ENCODE data around the gene SYT1. TPM values are rescaled to one million over a fixed set of nuclear protein-coding genes. Genes with fewer than 3 reads are reported as not detected.

SYT1 gene
- total and polyA plus RNA-seq, 10 donors, result 0.56 to 7.3 (median 2.6) TPM

DNA sequence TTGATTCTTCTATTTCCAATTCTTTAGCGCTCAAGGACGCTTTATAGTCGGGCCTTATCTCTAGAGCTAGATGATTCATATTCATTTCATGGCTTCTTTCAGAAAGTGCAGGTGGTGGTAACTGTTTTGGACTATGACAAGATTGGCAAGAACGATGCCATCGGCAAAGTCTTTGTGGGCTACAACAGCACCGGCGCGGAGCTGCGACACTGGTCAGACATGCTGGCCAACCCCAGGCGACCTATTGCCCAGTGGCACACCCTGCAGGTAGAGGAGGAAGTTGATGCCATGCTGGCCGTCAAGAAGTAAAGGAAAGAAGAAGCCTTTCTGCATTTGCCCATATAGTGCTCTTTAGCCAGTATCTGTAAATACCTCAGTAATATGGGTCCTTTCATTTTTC, 584.2 kb downstream of the SYT1 start:
- DNase-seq, result peak; percentile 53
- Histone ChIP-seq H3K27ac (no peak overlapping the region), H3K36me3 (no peaks in the 10 kb centered on the region), H3K4me3 (no peak overlapping the region), H3K4me1 (no peaks in the 10 kb centered on the region), H3K27me3 (replicated peaks in 1 of 7) (no peaks in the 10 kb centered on the region), H3K9me3 (no peaks in the 10 kb centered on the region)
- intact Hi-C loops (cut with DNase I; ENCODE audit: low total_unique reads), result no loop called here
- TF ChIP-seq POLR2A (IDR thresholded peaks at IDR 0.05), result no peak
- TF ChIP-seq, protein P1, sequence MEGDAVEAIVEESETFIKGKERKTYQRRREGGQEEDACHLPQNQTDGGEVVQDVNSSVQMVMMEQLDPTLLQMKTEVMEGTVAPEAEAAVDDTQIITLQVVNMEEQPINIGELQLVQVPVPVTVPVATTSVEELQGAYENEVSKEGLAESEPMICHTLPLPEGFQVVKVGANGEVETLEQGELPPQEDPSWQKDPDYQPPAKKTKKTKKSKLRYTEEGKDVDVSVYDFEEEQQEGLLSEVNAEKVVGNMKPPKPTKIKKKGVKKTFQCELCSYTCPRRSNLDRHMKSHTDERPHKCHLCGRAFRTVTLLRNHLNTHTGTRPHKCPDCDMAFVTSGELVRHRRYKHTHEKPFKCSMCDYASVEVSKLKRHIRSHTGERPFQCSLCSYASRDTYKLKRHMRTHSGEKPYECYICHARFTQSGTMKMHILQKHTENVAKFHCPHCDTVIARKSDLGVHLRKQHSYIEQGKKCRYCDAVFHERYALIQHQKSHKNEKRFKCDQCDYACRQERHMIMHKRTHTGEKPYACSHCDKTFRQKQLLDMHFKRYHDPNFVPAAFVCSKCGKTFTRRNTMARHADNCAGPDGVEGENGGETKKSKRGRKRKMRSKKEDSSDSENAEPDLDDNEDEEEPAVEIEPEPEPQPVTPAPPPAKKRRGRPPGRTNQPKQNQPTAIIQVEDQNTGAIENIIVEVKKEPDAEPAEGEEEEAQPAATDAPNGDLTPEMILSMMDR (IDR thresholded peaks at IDR 0.05 in 8 of 11, conservative IDR thresholded peaks at IDR 0.05 in 3 of 11), result no peak
- no peak for TF ChIP-seq POLR2AphosphoS5 (IDR thresholded peaks at IDR 0.05)
- whole genome bisulfite sequencing, 5 donors, result 92 to 96% (median 94%) methylated on average over 11 of the region's 11 CpGs

DNA sequence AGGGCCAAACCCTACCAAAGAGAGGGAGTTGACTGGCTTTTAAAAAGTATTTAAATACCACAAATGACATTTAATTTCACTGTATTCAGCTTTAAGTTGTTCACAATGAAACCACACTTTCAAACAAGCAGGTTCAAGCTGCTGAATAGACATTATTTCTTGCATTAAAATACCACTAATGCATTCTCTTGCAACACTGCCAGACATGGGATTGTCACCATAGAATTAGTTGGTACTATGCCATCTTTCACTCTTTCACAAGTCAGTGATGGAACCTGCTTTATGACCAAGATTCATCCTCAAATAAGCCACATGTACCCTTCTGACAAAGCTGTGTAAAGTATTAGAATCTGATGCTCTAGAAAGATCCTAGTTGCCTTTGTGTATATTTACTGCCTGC, 586.8 kb downstream of the SYT1 start:
- TF ChIP-seq, protein P1 (IDR thresholded peaks at IDR 0.05 in 8 of 11, conservative IDR thresholded peaks at IDR 0.05 in 3 of 11), result no peak
- TF ChIP-seq POLR2AphosphoS5 (IDR thresholded peaks at IDR 0.05) (no peak), POLR2A (IDR thresholded peaks at IDR 0.05) (no peak)
- DNase-seq, result no peak

DNA sequence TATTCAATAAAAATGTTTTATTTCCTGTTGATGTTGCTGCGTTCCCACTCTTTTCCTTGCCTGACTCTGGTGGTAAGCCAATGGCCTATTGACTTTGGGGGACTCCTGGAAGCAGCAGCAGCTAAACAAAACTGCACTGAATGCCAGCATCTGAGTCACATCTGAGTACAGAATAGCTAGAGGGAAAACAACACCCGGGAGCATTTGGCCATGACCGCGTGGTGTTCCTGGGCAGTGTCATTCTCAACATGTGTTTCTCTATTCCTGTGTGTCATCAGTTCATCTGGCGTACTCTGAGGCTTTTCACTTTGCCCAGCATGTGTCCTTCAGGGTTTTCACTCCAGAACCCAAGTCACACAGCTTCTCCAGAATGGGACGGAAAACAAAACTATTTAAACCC, 587.4 kb downstream of the SYT1 start:
- Histone ChIP-seq H3K27me3 (replicated peaks in 1 of 7) (no peaks in the 10 kb centered on the region), H3K36me3 (no peaks in the 10 kb centered on the region), H3K9me3 (no peaks in the 10 kb centered on the region), H3K27ac (no peak overlapping the region), H3K4me1 (no peaks in the 10 kb centered on the region), H3K4me3 (no peak overlapping the region)
- intact Hi-C loops (cut with DNase I; ENCODE audit: low total_unique reads), result no loop called here
- DNase-seq, result peak; percentile 30
- TF ChIP-seq POLR2AphosphoS5 (IDR thresholded peaks at IDR 0.05), result no peak
- no peak for TF ChIP-seq POLR2A (IDR thresholded peaks at IDR 0.05)
- TF ChIP-seq, protein P1 (IDR thresholded peaks at IDR 0.05 in 8 of 11, conservative IDR thresholded peaks at IDR 0.05 in 3 of 11), result no peak
- 80 to 91% (median 86%) methylated on average over 6 of the region's 6 CpGs for WGBS, 5 donors

More for the DNA sequence above, 586.8 kb downstream of the SYT1 start:
- intact Hi-C loops (cut with DNase I; ENCODE audit: low total_unique reads), result no loop called here
- H3K4me3 ChIP-seq, result no peak overlapping the region
- no peaks in the 10 kb centered on the region for H3K4me1 ChIP-seq
- H3K36me3 ChIP-seq, result no peaks in the 10 kb centered on the region
- H3K9me3 ChIP-seq, result no peaks in the 10 kb centered on the region
- H3K27ac ChIP-seq, result no peak overlapping the region
- H3K27me3 ChIP-seq (replicated peaks in 1 of 7), result no peaks in the 10 kb centered on the region

DNA sequence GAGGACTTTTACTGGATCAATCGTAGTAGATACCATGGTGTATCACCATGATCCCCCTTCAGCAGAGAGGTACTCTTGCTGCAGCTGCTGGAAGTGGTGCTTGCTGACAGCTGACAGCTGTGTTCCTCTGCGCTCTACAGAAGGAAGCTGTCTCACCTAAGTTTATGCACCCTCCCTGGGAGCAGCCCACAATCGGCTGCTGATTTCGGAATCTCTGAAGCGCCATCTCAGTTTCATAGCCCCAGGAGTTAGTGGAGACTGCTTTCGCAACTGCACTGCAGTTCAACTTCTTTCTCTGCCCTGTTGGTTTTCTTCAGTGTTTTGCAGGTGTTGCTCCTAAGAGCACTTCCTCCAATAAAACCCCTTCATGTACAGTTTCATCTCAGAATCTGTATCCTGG, 588.3 kb downstream of the SYT1 start:
- no peaks in the 10 kb centered on the region for H3K36me3 ChIP-seq
- intact Hi-C loops (cut with DNase I; ENCODE audit: low total_unique reads), result no loop called here
- DNase-seq, result peak; percentile 32
- TF ChIP-seq, protein P1 (IDR thresholded peaks at IDR 0.05 in 8 of 11, conservative IDR thresholded peaks at IDR 0.05 in 3 of 11), result no peak
- no peak for TF ChIP-seq POLR2A (IDR thresholded peaks at IDR 0.05)
- no peak for TF ChIP-seq POLR2AphosphoS5 (IDR thresholded peaks at IDR 0.05)
- 76 to 87% (median 85%) methylated on average over 6 of the region's 6 CpGs for WGBS, 5 donors
- H3K4me3 ChIP-seq, result no peak overlapping the region
- H3K27me3 ChIP-seq (replicated peaks in 1 of 7), result no peaks in the 10 kb centered on the region
- H3K4me1 ChIP-seq, result no peaks in the 10 kb centered on the region
- no peak overlapping the region for H3K27ac ChIP-seq
- H3K9me3 ChIP-seq, result no peaks in the 10 kb centered on the region
